ENCODE measurements around the gene ZNF85. TPM values are rescaled to one million over a fixed set of nuclear protein-coding genes. Genes with fewer than 3 reads are reported as not detected.
"Not testable (repeated sequence)": the region's sequence is repeated elsewhere in the genome, so short reads cannot be mapped to it uniquely, and the experiment has no call there.

ZNF85 gene
- 5.7 TPM for polyA plus RNA-seq (2013, experiment 1 of 2; ENCODE audit: insufficient read length)
- polyA plus RNA-seq (2013, experiment 2 of 2; ENCODE audit: insufficient read length): 3.6 TPM

DNA sequence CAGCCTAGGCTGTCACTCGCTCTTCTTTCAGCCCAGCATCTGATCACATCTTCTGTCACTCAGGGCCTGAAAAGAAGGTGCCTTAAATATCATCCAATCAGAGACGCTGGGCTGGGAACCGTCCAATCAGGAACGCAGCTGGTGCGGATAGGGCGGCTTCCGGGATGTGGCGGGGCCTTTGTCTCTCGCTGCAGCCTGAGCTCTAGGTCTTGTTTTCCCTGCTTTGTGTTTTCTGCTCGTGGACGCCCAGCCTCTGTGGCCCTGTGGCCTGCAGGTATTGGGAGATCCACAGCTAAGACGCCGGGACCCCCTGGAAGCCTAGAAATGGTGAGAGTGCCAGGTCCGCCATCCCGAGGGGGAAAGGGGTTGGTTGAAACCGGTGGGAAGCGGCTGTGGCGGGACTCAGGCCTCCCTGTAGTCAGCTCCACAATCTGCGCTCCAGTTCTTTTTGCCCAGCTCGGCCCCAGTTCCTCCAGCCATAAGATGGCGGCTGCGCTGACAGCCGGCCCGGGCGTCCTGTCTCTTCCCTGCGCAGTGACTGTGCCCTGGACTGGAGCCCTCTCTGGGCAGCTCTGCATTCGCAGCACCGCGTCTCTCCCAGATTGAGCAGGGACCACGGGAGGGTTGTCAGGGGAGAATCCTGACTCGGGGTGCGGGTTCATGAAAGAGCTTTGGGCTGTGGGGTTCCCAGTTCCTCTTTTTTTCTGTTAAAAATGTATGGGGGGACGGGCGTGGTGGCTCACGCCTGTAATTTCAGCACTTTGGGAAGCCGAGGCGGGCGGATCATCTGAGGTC is at the start of gene ZNF85:
TSS of gene ZNF85 (plus strand) at position 175 of the 795 bp plus-strand sequence. CDS start at position 325, 150 bp downstream.
- DNase-seq: peak; percentile 94

DNA sequence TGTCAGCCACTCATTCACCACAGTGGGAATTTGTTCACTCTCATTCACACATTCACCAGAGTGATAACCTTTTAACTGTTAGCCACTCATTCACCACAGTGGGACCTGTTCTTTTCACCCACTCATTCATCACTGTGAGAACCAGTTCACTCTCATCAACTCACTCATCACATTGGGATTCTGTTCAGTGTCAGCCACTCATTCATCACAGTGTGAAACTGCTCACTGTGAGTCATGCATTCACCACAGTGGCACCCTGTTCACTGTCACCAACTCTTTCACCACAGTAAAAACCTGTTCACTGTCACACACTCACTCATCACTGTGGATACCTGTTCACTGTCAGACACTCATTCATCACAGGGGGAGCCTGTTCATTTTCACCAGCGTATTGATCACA is 43.5 kb upstream of the ZNF85 start:
- no peak for DNase-seq

DNA sequence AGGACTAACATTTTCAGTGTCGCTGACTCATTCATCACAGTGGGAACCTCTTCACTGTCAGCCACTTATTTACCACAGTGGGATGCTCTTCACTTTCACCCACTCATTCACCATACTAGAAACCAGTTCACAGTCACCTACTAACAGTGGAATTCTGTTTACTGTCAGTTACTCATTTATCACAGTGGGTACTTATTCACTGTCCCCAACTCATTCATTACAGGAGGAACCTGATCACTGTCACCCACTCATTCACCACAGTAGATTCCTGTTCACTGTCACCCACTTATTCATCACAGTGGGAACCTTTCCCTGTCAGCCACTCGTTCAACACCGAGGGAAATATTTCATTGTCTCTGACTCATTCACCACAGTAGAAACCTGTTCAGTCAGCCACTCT is 10.1 kb upstream of the ZNF85 start:
- no peak for DNase-seq

DNA sequence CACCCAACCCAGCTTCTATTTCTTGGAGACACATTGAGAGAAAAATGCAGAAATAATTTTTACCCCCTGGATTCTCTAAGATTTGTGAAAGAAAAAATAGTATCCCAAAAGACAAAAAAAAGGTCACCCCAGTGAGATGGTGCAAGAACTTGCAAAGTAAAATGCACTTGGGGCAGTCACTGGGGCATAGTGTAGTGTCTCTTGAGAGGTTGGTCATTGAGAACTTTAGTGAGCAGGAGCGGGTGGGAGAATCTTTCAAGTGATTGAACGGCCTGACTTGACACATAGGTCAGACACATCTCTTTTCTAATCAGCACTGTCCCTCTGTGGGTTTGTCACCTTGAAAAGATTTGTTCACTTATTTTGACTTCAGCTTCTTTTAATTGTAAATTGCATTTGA is 2.4 kb downstream of the ZNF85 start:
- no peak for DNase-seq

DNA sequence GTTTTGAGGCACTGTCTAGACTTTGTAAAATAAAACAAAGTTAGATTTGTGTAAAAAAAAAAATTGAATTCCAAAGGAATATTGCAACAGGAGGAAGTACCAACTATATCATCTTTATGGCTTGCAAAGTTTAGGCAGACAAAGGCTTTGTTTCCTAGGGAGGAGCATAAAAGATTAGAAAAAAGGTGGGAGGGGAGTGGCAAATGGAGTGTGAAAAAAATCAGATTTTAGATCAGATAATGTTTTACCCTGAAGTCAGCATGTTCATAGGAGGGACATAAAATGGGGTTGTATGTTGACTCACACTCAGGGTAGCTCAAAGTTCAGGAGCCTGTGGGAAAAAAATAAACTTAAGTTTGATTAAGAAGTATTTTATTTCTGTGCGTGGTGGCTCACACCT is 3.7 kb downstream of the ZNF85 start:
- no peak for DNase-seq

DNA sequence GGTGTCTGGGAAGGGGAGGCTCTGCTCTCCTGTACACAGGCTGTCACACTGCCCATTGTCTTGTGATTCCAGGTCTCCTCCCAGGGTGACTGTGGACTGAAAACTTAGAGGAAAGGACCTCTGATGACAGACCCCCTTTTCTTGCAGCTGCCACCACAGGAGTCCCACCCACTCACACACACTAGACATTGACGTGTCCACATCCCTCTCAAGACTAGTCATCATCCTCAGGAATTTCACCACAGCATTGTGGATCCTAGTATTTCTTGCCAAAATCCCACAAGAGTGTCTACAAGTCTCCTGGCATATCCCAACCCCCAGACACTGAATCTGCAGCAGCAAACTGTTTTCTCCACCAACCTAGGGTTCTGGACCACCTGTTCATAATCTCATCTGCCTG is 5.3 kb downstream of the ZNF85 start:
- DNase-seq: peak; percentile 84

DNA sequence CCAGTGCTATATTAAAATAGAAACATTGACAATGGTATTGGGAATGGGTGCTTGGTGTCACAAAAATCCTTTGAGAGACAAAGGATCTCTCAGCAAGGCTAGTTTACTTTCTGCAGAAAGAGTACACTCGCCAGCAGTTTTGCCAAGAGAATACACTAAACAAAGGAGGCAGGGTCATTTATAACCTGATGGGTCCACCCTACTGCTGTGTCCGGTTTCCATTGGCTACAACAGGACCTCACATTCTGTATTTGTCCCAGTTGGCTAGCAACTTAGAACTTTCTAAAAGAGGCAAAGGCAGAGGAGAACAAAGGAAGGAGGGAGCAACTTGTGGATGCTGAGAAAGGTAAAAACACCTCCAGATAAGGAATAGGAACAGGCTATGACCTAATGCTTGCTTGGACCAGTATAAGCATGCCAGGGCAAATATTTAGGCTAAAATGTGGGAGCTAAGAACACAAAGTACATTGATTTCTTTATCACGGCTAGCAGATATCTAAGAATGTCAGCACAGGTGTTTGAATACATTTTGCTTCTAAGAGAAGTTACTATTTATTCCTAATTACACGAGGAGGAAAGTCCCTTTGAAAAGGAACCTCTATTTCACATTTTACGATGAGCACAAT is 13.4 kb downstream of the ZNF85 start:
- not testable (repeated sequence) for DNase-seq

DNA sequence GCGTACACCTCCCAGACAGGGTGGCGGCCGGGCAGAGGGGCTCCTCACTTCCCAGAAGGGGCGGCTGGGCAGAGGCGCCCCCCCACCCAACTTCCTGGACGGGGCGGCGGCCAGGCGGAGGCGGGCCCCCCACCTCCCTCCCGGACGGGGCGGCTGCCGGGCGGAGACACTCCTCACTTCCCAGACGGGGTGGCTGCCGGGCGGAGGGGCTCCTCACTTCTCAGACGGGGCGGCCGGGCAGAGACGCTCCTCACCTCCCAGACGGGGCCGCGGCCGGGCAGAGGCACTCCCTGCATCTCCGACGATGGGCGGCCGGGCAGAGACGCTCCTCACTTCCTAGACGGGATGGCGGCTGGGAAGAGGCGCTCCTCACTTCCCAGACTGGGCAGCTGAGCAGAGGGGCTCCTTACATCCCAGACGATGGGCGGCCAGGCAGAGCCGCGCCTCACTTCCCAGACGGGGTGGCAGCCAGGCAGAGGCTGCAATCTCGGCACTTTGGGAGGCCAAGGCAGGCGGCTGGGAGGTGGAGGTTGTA is 29.6 kb downstream of the ZNF85 start:
- not testable (repeated sequence) for DNase-seq

DNA sequence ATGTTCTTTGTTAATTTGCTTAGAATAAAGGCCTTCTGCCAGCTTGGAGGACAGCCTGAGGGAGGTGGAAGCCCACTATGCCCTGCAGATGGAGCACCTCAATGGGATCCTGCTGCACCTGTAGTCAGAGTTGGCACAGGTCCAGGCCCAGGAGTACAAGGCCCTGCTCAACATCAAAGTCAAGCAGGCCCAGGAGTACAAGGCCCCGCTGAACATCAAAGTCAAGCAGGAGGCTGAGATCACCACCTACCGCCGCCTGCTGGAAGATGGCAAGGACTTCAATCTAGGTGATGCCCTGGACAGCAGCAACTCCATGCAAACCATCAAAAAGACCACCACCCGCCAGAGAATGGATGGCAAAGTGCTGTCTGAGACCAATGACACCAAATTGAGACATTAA is 41.7 kb downstream of the ZNF85 start:
- DNase-seq: no peak

DNA sequence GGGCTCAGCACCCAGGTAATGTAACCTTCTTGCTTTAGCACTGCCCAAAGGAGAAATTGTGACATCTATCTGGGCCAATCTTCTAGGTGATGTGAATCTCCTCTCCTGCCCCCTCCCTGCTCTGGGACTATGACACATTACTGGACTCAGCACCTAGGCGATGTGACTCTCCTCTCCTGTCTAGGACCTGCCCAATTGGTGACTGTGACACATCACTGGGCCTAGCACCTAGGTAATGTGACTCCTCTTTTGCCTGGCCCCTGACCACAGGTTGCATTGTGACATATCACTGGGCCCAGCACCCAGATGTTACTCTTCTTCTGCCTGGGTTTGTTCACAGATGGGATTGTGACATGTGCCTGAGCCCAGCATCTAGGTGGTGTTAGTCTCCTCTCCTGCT is 45.0 kb downstream of the ZNF85 start:
- no peak for DNase-seq

DNA sequence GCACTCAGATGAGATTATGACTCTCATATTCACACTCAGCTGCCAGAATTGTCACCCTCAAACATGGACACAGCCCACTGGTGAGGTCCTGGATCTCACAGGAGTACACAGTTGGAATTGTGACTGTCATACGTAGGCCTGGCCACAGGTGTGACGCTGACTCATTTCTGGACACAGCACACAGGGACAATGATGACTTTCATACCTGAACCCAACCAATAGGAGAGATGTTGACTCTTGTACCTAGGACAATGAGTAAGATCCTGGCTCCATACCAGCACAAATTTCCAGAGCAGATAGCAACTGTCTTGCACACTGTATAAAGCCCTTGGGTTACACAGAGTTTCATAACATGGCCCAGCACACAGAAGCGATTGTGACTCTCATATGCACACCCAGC is 46.4 kb downstream of the ZNF85 start:
- no peak for DNase-seq

DNA sequence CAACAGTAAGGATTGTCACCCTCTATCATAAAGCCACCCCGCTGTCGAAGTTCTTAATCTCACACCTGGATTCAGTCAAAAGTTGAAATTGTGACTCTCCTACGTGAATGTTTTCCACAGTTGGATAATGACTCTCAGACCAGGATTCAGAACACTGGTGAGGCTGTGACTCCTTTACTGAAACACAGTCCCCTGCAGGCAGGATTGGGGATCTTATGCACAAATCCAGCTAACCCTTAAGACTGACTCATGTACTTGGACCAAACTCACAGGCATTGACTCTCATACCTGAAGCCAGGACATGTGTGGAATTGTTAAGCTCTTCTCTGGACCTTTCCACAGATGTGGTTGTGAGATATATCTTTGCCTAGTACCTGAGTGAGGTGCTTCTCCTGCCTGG is 46.8 kb downstream of the ZNF85 start:
- DNase-seq: no peak

DNA sequence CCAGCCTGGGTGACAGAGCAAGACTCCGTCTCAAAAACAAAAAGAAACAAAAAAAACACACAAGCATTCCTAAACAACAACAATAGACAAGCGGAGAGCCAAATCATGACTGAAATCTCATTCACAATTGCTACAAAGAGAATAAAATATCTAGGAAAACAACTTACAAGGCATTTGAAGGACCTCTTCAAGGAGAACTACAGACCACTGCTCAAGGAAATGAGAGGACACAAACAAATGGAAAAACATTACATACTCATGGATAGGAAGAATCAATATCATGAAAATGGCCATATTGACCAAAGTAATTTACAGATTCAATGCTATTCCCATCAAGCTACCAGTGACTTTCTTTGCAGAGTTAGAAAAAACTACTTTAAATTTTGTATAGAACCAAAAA is 69.7 kb downstream of the ZNF85 start:
- not testable (repeated sequence) for DNase-seq

DNA sequence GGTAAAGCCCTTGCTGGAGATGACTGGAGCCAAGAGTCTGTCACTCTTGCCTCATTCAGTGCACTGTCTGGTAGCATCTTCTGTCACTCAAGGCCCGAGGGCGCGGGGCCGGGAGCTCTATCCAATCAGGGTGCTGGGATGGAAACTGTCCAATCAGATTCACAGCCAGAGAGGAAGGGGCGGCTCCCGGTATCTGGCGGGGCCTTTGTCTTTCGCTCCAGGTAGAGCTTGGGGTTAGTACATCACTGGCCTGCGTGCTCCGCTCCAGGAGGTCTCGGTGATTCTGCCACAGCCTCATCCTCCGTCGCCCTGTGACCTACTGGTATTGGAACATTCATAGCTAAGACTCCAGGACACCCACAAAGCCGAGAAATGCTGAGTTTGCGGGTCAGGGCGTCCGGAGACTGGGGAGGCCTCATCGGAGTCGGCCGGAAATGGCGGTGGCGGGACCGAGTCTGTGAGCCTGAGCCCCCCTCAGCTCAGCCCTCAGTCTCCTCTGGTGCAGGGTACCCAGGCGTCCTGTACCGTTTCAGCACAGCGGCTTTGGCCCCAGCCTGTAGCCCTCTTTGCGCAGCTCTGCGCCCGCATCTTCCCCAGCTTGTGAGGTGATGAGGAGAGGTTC is 76.8 kb downstream of the ZNF85 start:
- DNase-seq: peak; percentile 86

All from fibroblast of skin of back (primary cell).